GM03348 (cell line): Measurements from ENCODE around the gene TTC39C.
"Not testable (repeated sequence)": the region's sequence is repeated elsewhere in the genome, so short reads cannot be mapped to it uniquely, and the experiment has no call there.

ENCODE experiments used
- DNase-seq: peaks from one replicate; pipeline ENCODE4 v3.0.0; 2012; ENCODE audit warnings: low spot score

The TTC39C gene

GRCh38 chr18:24054130-24054529 lies 39.6 kb downstream of the TTC39C start:
- DNase-seq = peak; percentile 23

GRCh38 chr18:24055009-24055804 lies 40.7 kb downstream of the TTC39C start:
- DNase-seq = no peak

DNA sequence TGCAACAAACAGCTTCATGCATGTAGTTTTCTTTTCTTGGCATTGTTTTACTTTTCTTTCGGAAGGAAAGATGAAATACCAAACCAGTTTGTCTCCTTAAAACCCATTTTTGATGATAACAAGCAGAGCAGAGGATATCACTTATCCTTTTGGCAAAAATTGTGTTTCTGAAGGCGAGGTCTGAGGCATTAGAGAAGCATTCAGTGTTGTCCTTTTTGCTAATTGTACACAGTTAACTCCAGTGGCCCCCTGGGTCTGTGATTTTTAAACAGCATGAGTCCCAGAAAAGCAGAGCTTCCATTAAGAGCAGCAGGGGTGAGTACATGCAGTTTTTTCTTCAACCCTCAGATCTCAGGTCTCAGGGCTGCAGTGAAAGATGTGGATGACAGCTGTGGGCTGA lies 41.3 kb downstream of the TTC39C start:
- no peak for DNase-seq

DNA sequence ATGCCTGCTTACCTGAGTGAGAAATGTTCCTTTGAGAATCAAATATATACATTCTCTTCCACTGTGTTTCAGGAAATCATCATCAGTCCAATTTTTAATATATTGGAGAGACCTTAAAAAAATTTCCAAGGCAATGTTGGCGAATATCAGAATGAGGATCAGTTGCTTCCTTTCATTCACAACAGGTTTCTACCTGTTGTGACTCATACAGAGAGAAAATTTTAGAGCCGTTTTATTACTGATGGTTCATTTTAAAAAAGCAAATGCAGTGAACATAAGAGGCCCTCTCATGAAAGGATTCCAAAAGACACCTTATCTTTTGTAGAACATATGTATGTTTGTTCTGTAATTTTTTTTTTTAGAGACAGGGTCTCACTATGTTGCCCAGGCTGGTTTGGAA lies 42.0 kb downstream of the TTC39C start:
- no peak for DNase-seq

DNA sequence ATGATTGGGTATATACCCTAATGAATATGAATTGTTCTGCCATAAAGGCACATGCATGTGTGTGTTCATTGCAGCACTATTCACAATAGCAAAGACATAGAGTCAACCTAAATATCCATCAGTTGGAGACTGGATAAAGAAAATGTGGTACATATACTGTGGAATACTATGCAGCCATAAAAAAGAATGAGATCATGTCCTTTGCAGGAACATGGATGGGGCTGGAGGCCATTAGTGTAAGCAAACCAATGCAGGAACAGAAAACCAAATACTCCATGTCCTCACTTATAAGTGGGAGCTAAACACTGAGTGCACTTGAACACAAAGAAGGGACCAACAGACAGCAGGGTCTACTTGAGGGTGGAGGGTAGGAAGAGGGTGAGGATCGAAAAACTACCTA lies 43.2 kb downstream of the TTC39C start:
- DNase-seq = no peak

DNA sequence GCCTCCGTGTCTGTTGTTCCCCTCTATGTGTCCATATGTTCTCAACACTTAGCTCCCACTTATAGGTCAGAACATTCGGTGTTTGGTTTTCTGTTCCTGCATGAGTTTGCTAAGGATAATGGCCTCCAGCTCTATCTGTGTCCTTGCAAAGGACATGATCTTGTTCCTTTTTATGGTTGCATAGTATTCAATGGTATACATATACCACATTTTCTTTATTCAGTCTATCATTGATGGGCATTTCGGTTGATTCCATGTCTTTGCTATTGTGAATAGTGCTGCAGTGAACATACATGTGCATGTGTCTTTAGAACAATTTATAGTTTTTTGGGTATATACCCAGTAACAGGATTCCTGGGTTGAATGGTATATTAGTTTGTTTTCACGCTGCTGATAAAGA lies 44.8 kb downstream of the TTC39C start:
- not testable (repeated sequence) for DNase-seq

GRCh38 chr18:24060644-24061043 lies 46.1 kb downstream of the TTC39C start:
- peak; percentile 27 for DNase-seq

- peak; percentile 64 for DNase-seq
Measured at GRCh38 chr18:24063121-24063731, 48.7 kb downstream of the TTC39C start.

GRCh38 chr18:24064391-24065100 lies 50.0 kb downstream of the TTC39C start:
- no peak for DNase-seq

DNA sequence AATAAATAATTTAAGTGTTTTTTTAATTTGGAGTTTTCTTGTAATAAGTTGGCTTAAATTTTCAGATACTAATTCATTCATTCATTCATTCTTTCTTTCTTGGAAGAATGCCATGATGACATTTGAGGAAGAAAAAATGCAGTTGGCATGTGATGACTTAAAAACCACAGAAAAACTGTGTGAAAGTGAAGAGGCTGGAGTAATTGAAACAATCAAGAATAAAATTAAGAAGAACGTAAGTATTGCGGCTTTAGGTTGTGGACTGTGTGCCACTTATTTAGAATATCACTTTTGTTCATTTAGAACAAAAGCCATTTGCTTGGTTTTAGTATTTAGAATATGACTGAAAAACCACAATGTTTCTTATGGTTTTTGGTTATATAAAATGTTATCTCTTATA lies 51.4 kb downstream of the TTC39C start:
- no peak for DNase-seq

DNA sequence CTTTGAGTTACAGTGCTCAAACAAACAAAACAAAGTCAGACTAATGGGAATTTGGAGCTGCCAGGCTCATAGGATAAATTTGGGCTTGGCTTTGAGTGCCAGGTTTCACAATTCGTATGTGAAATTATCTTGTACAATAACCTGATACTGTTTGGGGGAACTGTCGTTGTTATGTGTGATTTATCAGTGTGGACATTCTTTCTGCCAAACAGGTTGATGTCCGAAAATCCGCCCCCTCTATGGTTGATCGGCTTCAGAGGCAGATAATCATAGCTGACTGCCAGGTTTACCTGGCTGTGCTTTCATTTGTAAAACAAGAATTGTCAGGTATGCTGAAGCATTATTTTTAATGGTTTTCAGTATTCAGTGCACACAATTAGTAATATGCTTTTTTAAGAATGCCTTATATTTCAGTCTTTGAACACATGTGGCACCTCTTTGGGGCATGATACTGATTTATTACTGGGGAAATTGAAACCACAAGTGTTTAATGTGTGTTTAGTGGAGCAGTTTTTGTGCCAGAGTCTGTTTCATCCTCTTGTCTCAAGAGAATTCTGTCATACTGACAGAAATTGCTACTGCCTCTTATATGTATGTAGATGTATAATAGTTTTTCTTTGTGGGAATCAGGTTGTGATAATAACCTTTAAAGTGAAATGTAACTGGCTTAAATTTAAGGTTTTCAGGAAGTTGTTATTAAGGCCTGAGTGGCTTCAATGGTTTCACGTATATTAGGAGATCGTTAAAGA lies 54.6 kb downstream of the TTC39C start:
- DNase-seq = no peak

DNA sequence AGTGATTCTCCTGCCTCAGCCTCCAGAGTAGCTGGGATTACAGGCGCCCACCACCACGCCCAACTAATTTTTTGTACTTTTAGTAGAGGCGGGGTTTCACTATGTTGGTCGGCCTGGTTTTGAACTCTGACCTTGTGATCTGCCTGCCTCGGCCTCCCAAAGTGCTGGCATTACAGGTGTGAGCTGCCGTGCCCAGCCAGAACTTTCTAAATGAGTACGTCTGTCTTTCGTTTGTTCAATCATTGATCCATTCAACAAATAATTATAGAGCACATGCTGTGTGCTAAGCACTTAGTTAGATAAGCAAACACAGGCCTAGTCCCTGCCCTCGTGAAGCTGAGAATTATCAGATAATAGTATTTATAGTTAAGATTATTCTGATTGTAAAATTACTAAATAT lies 56.5 kb downstream of the TTC39C start:
- no peak for DNase-seq

GRCh38 chr18:24071779-24072178 lies 57.2 kb downstream of the TTC39C start:
- no peak for DNase-seq

DNA sequence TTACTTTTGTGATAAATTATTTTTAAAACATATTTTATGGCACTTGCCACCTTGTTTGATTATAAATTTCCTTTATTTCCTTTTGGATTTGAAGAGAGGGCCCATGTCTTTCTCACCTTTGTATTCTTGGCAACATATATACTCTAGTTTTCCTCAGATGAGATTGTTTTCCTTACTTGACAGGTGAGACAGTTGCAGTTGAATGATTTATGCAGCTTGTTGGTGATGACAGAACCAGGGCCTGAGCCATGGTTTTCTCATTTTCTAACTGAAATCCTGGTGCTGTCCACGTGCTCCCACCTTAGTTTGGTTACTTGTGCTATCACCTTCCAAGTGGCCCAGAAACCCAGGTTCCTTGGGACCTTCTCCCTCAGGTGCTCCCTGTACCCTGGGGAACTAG lies 58.2 kb downstream of the TTC39C start:
- DNase-seq = no peak

DNA sequence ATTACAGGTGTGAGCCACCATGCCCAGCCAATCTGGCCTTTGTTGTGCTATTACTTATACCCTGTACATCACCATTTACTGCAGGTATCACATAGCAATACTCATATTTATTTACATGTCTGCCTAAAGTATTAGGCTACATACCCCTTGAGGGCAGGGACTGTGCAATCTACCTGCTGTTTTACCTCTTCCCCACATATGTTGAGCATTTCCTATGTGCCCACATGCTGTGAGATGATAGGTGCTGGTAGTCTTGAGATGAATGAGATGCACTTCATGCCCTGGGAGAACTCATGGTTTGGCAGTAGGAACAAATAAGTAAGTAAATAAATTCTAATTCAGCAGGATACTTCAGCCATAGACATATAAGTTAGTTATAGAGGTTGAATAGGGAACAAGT lies 59.2 kb downstream of the TTC39C start:
- no peak for DNase-seq

DNA sequence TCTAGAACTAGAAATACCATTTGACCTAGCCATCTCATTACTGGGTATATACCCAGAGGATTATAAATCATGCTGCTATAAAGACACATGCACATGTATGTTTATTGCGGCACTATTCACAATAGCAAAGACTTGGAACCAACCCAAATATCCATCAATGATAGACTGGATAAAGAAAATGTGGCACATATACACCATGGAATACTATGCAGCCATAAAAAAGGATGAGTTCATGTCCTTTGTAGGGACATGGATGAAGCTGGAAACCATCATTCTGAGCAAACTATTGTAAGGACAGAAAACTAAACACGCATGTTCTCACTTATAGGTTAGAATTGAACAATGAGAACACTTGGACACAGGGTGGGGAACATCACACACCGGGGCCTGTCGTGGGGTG lies 60.2 kb downstream of the TTC39C start:
- DNase-seq = not testable (repeated sequence)

DNA sequence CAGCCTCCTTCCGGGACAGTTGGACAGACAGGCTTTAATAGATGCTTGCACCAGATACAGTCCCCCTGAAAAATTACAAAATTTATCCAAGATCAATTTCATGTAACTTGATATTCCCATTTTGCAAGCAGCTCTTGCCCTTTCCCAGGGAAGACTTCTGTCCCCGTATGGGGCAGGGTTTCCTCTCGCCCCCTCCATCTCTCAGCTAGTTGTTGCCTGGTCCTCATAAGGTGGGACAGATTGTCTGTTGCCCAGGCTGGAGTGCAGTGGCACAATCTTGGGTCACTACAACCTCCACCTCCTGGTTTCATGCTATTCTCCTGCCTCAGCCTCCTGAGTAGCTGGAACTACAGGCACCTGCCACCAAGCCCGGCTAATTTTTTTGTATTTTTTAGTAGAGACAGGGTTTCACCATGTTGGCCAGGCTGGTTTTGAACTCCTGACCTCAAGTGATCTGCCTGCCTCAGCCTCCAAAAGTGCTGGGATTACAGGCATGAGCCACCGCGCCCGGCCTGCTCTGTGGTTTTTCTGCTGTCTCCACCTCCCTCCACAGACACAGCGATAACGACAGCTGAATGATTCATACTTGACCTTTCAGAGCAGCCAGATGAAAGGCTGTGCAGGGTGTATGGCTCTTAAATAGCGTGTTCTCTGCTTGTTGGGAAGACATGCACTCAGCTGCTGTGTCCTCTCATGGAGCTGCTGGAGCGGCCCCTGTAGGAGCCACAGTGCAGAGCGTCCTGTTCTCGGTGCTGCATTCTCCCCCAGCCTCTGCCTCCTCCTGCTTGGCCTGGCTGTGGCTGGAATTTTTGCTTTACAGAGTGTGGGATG lies 61.4 kb downstream of the TTC39C start:
- DNase-seq = peak; percentile 90

GRCh38 chr18:24076950-24077349 lies 62.4 kb downstream of the TTC39C start:
- DNase-seq = no peak

GRCh38 chr18:24078391-24078790 lies 63.8 kb downstream of the TTC39C start:
- DNase-seq = no peak

GRCh38 chr18:24080861-24081260 lies 66.3 kb downstream of the TTC39C start:
- no peak for DNase-seq

DNA sequence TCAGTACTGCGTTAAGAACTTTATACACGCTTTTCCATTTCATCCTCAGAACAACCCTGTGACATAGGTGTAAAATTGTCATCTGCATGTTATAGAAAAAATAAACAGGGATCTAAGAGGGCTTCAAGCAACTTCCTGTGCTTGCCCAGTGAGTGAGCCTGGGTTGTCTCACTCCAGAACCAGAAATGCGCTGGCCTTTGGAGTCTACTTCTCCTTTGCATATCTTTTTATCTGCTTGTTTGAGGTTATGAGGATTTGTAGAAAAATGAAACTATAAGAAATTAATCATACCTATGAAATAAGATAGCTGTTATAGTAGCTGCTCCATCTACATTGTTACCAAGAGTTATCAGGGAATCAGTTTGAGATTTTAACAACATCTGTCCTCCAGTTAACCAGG lies 69.0 kb downstream of the TTC39C start:
- no peak for DNase-seq

- DNase-seq = no peak
Measured at GRCh38 chr18:24086082-24086481, 71.5 kb downstream of the TTC39C start.
